Tibial artery (tissue), 4 donors: ENCODE measurements around the gene UBE2L3.

Source experiments
- DNase-seq, 2 donors: peaks; one replicate each; pipeline ENCODE4 v3.0.0-alpha.2; 2019
- H3K27ac ChIP-seq, 2 donors: fragments of 200-600 bp; sonication (generic) in 1 of 2; 1 replicate in 1 of 2; 2 replicates in 1 of 2; pipeline ENCODE4 v1.5.1; 2018 to 2019; ENCODE audit warnings: mild to moderate bottlenecking in 1 of 2
- H3K27me3 ChIP-seq, 2 donors: fragments of 200-600 bp; sonication (generic) in 1 of 2; one replicate each; pipeline versions ENCODE4 v1.5.1 to v1.6.0; 2016 to 2019
- H3K36me3 ChIP-seq, 3 donors: fragments of 200-600 bp; sonication (generic) in 2 of 3; one replicate each; pipeline ENCODE4 v1.5.1; 2016 to 2019; ENCODE audit warnings: mild to moderate bottlenecking in 2 of 3
- H3K4me1 ChIP-seq, 4 donors: fragments of 200-600 bp; sonication (generic) in 2 of 4; 1 replicate in 3 of 4; 2 replicates in 1 of 4; pipeline ENCODE4 v1.5.1; 2016 to 2019
- H3K4me3 ChIP-seq, 2 donors: fragments of 200-600 bp; sonication (generic) in 1 of 2; 1 replicate in 1 of 2; 2 replicates in 1 of 2; pipeline ENCODE4 v1.5.1; 2018 to 2019; ENCODE audit warnings: mild to moderate bottlenecking in 2 of 2
- H3K9me3 ChIP-seq, 3 donors: fragments of 200-600 bp; sonication (generic) in 1 of 3; one replicate each; pipeline ENCODE4 v1.5.1; 2016 to 2019
- CTCF ChIP-seq, 2 experiments: fragments of 200-600 bp in 1 of 2; fragments of 450-650 bp in 1 of 2; IDR thresholded peaks; one replicate each; pipeline ENCODE4 v1.5.1; 2017 to 2019; ENCODE audit warnings: antibody characterized with exemption in 2 of 2, mild to moderate bottlenecking in 1 of 2, moderate library complexity in 1 of 2
- intact Hi-C: fragments of 100-400 bp; cut with DNase I; formaldehyde crosslinking; loops from one replicate; pipeline ENCODE4 v1.15.0; 2023; ENCODE audit warnings: low total_unique reads

Gene UBE2L3

DNA sequence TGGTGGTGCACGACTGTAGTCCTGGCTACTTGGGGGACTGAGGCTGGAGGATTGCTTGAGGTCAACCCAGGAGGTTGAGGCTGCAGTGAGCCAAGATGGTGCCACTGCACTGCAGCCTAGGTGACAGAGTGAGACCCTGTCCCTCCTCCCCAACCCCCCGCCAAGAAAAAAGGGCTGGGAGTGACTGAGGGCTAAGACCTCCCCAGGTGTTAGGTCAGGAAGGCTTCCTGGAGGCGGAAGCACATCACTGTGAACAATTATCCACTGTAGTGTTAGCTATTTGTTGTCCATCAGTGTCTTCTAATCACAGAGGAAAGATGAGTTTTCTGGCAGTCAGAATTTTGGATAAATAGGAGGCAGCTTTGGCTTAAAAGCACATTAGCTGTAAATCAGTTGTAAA is 53.5 kb downstream of the UBE2L3 start:
- Histone ChIP-seq H3K9me3 (no peaks in the 10 kb centered on the region), H3K4me3 (no peak overlapping the region), H3K27me3 (no peaks in the 10 kb centered on the region), H3K27ac (no peak overlapping the region), H3K4me1 (peaks cover 0 to 34% (median 25%) of the 10 kb centered on the region in 4 donors), H3K36me3 (peaks cover 0 to 26% (median 0%) of the 10 kb centered on the region in 3 donors)
- no peak for DNase-seq
- TF ChIP-seq CTCF (IDR thresholded peaks at IDR 0.05): no peak
- intact Hi-C loops: no loop called here

DNA sequence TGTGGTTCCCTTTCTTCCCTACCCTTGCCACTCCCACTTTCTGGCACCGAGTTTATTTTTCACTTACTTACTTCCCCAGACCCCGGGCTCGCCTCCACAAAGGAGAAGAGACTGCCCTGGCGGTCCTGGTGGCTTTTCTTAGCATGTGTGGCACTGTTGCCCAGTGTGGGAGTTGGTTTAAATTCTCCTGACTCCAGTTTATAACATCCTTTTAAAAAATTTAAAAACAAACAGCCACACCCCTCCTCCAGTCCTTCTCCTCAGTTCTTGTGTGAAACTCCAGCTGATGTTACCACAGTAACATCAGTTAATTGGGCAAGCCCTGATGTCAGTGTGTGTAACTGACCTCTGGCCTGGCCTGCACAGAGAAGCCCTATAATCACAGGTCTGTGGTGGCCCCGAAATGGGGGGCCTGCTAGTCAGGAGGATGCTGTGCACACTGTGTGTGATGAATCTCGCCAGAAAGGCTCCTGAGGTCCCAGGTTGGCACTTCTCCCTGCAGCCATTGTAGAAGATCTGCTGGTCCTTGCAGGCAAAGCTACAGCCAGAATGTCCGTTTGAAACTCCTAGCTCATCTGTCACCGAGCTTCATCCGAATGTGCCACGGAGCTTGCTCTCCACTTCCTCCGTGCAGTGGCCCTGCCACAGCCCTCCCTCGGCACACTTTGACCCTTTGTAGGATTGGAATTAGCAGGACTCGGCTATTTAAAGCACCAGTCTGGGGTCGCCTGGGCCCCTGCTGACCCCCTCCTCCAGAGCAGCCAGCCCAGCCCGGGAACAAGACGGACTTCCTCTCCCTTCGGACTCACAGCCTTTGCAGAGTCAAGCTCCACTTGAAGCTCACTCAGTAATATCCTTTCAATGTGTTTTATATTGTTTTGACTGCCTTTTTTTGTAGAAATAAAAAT is 54.8 kb downstream of the UBE2L3 start:
- no peak overlapping the region for H3K4me3 ChIP-seq
- intact Hi-C loops: no loop called here
- no peak for TF ChIP-seq CTCF (IDR thresholded peaks at IDR 0.05)
- peak in 1 of 2 donors; percentile 52 for DNase-seq
- H3K4me1 ChIP-seq: peaks cover 0 to 34% (median 25%) of the 10 kb centered on the region in 4 donors
- peaks cover 0 to 22% (median 0%) of the 10 kb centered on the region in 3 donors for H3K36me3 ChIP-seq
- no peak overlapping the region for H3K27ac ChIP-seq
- H3K27me3 ChIP-seq: no peaks in the 10 kb centered on the region
- H3K9me3 ChIP-seq: no peaks in the 10 kb centered on the region

DNA sequence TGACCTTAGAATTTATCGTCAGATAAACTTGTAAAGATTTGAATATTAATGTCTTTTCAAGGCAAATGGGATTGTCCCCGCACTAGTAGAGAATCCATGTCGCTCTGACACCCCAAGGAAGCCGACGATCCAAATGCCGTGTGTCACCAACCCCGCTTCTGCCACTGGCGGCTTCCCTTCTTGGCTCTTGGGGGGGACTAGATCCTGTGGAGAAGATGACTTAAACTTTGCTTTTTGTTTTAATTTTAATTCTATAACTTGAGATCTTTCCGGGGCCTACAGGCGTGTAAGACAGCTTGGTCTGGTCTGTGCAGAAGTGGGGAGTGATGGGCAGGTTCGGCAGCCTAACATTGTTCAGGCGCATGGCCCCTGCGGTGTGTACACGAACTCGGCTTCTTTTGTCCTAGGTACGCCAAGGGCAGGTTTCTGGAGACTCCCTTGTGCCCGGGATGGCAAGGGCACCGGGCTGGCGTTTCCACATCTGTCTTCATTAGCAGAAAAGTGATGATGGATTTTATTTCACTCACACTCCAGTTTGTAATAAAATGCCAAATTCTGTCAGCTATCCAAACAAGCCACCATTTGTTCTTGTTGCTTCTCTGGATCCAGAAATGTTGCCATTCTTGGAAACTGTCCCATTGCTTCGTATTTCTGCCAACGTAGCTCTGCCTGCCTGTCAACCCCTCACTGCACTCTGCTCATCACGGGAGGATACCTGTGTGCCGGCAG is 55.6 kb downstream of the UBE2L3 start:
- TF ChIP-seq CTCF (IDR thresholded peaks at IDR 0.05): no peak

GRCh38 chr22:21623648-21623970 is 56.1 kb downstream of the UBE2L3 start:
- Histone ChIP-seq H3K4me1 (peaks cover 0 to 40% (median 30%) of the 10 kb centered on the region in 4 donors), H3K27me3 (no peaks in the 10 kb centered on the region), H3K9me3 (no peaks in the 10 kb centered on the region), H3K36me3 (peaks cover 0 to 29% (median 0%) of the 10 kb centered on the region in 3 donors), H3K4me3 (peak overlapping the region in 1 of 2 donors; percentile 9), H3K27ac (peak overlapping the region; percentile 42 to 63)
- intact Hi-C loops: no loop called here
- no peak for DNase-seq
- TF ChIP-seq CTCF (IDR thresholded peaks at IDR 0.05): no peak

More for the DNA sequence above, 55.6 kb downstream of the UBE2L3 start:
- H3K27ac ChIP-seq: peak overlapping the region; percentile 42 to 63
- no peak for DNase-seq
- intact Hi-C loops: no loop called here
- no peaks in the 10 kb centered on the region for H3K9me3 ChIP-seq
- peak overlapping the region in 1 of 2 donors; percentile 9 for H3K4me3 ChIP-seq
- no peaks in the 10 kb centered on the region for H3K27me3 ChIP-seq
- H3K4me1 ChIP-seq: peaks cover 0 to 34% (median 25%) of the 10 kb centered on the region in 4 donors
- H3K36me3 ChIP-seq: peaks cover 0 to 25% (median 0%) of the 10 kb centered on the region in 3 donors

GRCh38 chr22:21624120-21624879 is 56.8 kb downstream of the UBE2L3 start:
- Histone ChIP-seq H3K36me3 (peaks cover 0 to 28% (median 0%) of the 10 kb centered on the region in 3 donors), H3K27ac (peak overlapping the region; percentile 42 to 63), H3K27me3 (no peaks in the 10 kb centered on the region), H3K9me3 (no peaks in the 10 kb centered on the region), H3K4me1 (peaks cover 0 to 47% (median 37%) of the 10 kb centered on the region in 4 donors), H3K4me3 (no peak overlapping the region)
- TF ChIP-seq CTCF (IDR thresholded peaks at IDR 0.05): peak in 1 of 2 experiments; percentile 21
- intact Hi-C loops: no loop called here
- DNase-seq: no peak
